Spleen (tissue), 7 donors: Measurements from ENCODE around the gene PACS1.

Experiments used
- CTCF ChIP-seq, 11 experiments: fragments of 200-600 bp in 7 of 11; fragments of 450-650 bp in 4 of 11; sonication (generic) in 4 of 11; IDR thresholded peaks in 8 of 11; conservative IDR thresholded peaks in 3 of 11; 1 replicate in 7 of 11; 2 replicates in 4 of 11; pipeline versions ENCODE4 v1.4.0 to v1.8.0; 2016 to 2021; ENCODE audit warnings: antibody characterized with exemption in 11 of 11, inconsistent platforms in 4 of 11, mild to moderate bottlenecking in 1 of 11
- POLR2A ChIP-seq, 3 donors: fragments of 450-650 bp; IDR thresholded peaks; one replicate each; pipeline ENCODE4 v1.5.1; 2017; ENCODE audit warnings: antibody characterized with exemption in 3 of 3, mild to moderate bottlenecking in 1 of 3
- POLR2AphosphoS5 ChIP-seq, 3 donors: sonication (generic); formaldehyde crosslinking; IDR thresholded peaks; one replicate each; pipeline ENCODE4 v1.5.1; 2017; ENCODE audit warnings: antibody characterized with exemption in 3 of 3
- donor health status: DM: no; HTN: no; CAD: no; lungs with moderate emphysema.
- donor health status: DM: no; HTN: no; CAD: no.
- donor health status: DM: no; HTN: no; CAD: no.

DNA sequence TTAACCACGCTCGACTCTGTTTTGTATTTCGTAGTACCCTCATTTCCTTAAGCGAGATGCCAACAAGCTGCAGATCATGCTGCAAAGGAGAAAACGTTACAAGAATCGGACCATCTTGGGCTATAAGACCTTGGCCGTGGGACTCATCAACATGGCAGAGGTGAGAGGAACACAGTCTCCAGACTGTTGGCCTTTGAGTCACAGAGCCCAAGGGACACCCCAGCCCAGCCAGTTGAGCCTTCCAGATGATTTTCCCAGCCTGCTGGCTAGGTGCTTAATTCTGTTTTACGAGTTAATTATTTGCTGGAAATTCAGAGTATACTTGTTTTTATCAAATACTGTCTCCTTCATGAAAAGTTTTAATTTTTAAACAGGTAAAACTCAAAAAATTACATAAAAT lies 141.0 kb downstream of the PACS1 start:
- TF ChIP-seq CTCF (IDR thresholded peaks at IDR 0.05 in 8 of 11, conservative IDR thresholded peaks at IDR 0.05 in 3 of 11) (no peak), POLR2A (IDR thresholded peaks at IDR 0.05) (no peak), POLR2AphosphoS5 (IDR thresholded peaks at IDR 0.05) (no peak)
